B cell (primary cell): ENCODE data around the gene SGPL1.

Experiments used
- EZH2 ChIP-seq: IDR thresholded peaks from 2 replicates; pipeline ENCODE4 v1.6.1; 2012; ENCODE audit warnings: borderline replicate concordance, low read depth, mild to moderate bottlenecking, moderate library complexity, low read length; ENCODE audit not compliant: insufficient read depth, poor library complexity, severe bottlenecking
- TF ChIP-seq, protein P1 (sequence below): fragments of 200-600 bp; IDR thresholded peaks from one replicate; pipeline ENCODE4 v1.8.0; 2022; ENCODE audit warnings: antibody characterized with exemption, mild to moderate bottlenecking

GRCh38 chr10:70889291-70889690, 73.5 kb downstream of the SGPL1 start:
- TF ChIP-seq, protein P1, sequence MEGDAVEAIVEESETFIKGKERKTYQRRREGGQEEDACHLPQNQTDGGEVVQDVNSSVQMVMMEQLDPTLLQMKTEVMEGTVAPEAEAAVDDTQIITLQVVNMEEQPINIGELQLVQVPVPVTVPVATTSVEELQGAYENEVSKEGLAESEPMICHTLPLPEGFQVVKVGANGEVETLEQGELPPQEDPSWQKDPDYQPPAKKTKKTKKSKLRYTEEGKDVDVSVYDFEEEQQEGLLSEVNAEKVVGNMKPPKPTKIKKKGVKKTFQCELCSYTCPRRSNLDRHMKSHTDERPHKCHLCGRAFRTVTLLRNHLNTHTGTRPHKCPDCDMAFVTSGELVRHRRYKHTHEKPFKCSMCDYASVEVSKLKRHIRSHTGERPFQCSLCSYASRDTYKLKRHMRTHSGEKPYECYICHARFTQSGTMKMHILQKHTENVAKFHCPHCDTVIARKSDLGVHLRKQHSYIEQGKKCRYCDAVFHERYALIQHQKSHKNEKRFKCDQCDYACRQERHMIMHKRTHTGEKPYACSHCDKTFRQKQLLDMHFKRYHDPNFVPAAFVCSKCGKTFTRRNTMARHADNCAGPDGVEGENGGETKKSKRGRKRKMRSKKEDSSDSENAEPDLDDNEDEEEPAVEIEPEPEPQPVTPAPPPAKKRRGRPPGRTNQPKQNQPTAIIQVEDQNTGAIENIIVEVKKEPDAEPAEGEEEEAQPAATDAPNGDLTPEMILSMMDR: no peak
- no peak for TF ChIP-seq EZH2
